Activated CD4-positive, alpha-beta T cell treated with anti-CD3 and anti-CD28 coated beads for 4 hours (primary cell): ENCODE measurements around the gene LRIG1.

Source experiments
- DNase-seq, 2 donors: peaks; one replicate each; pipeline ENCODE4 v3.0.0-alpha.2; 2020

Gene LRIG1

GRCh38 chr3:66399529-66400232, 101.1 kb downstream of the LRIG1 start:
- no peak for DNase-seq

- no peak for DNase-seq
Observed at GRCh38 chr3:66398228-66399025, 102.4 kb downstream of the LRIG1 start.

GRCh38 chr3:66397745-66398144, 103.1 kb downstream of the LRIG1 start:
- DNase-seq: no peak

- DNase-seq: no peak
Observed at GRCh38 chr3:66396888-66397287, 103.9 kb downstream of the LRIG1 start.

GRCh38 chr3:66396161-66396760, 104.6 kb downstream of the LRIG1 start:
- no peak for DNase-seq

GRCh38 chr3:66395635-66396034, 105.2 kb downstream of the LRIG1 start:
- no peak for DNase-seq

GRCh38 chr3:66394753-66395249, 106.0 kb downstream of the LRIG1 start:
- DNase-seq: no peak

GRCh38 chr3:66394019-66394752, 106.6 kb downstream of the LRIG1 start:
- DNase-seq: peak; percentile 29 to 35

- DNase-seq: no peak
Observed at GRCh38 chr3:66393333-66394005, 107.4 kb downstream of the LRIG1 start.

- no peak for DNase-seq
Observed at GRCh38 chr3:66392966-66393332, 107.9 kb downstream of the LRIG1 start.

- DNase-seq: no peak
Observed at GRCh38 chr3:66392512-66392911, 108.3 kb downstream of the LRIG1 start.

- no peak for DNase-seq
Observed at GRCh38 chr3:66390013-66390412, 110.8 kb downstream of the LRIG1 start.

- DNase-seq: no peak
Observed at GRCh38 chr3:66386925-66387650, 113.7 kb downstream of the LRIG1 start.

GRCh38 chr3:66386011-66386924, 114.6 kb downstream of the LRIG1 start:
- no peak for DNase-seq

- no peak for DNase-seq
Observed at GRCh38 chr3:66385066-66385465, 115.8 kb downstream of the LRIG1 start.

- no peak for DNase-seq
Observed at GRCh38 chr3:66383998-66384745, 116.7 kb downstream of the LRIG1 start.

GRCh38 chr3:66383023-66383422, 117.8 kb downstream of the LRIG1 start:
- DNase-seq: no peak

GRCh38 chr3:66382142-66382541, 118.7 kb downstream of the LRIG1 start:
- no peak for DNase-seq

- DNase-seq: no peak
Observed at GRCh38 chr3:66381626-66382025, 119.2 kb downstream of the LRIG1 start.
